Activated T-cell treated with anti-CD3 and anti-CD28 coated beads, Interleukin-2, amount 50 U/mL, for 72 hours (primary cell): Measurements from ENCODE around the gene NOL6. TPM values are rescaled to one million over a fixed set of nuclear protein-coding genes. Genes with fewer than 3 reads are reported as not detected.
A peak's percentile ranks its signal among the peaks of the same experiment; 100 is the strongest.
"Not testable (repeated sequence)": the region's sequence is repeated elsewhere in the genome, so short reads cannot be mapped to it uniquely, and the experiment has no call there.

Experiments used
- ATAC-seq, 2 donors: fragments of 150-1000 bp; cut with Tn5 transposase; replicated peaks in 1 of 2; 2 replicates each; pipeline ENCODE4 v1.10.0; 2021; ENCODE audit warnings: moderate library complexity in 2 of 2, mild to moderate bottlenecking in 1 of 2
- DNase-seq, 2 donors: peaks; one replicate each; pipeline ENCODE4 v3.0.0; 2021 to 2022; ENCODE audit warnings: mixed read lengths in 1 of 2
- H3K27ac Mint-ChIP-seq: one replicate; pipeline ENCODE4 v1.8.0; 2022; ENCODE audit warnings: mild to moderate bottlenecking, moderate library complexity, mixed read lengths
- H3K27me3 Mint-ChIP-seq: one replicate; pipeline ENCODE4 v1.8.0; 2022; ENCODE audit warnings: low read depth, mixed read lengths
- H3K36me3 Mint-ChIP-seq, 2 donors: one replicate each; pipeline ENCODE4 v1.8.0; 2022; ENCODE audit warnings: mixed read lengths in 2 of 2, mild to moderate bottlenecking in 1 of 2; ENCODE audit not compliant: insufficient read depth in 2 of 2
- H3K4me1 Mint-ChIP-seq: one replicate; pipeline ENCODE4 v1.8.0; 2022; ENCODE audit warnings: low read depth, mixed read lengths
- H3K4me3 Mint-ChIP-seq, 2 donors: one replicate each; pipeline ENCODE4 v1.8.0; 2022; ENCODE audit warnings: mild to moderate bottlenecking in 2 of 2, mixed read lengths in 2 of 2, moderate library complexity in 2 of 2
- H3K9me3 Mint-ChIP-seq, 2 donors: one replicate each; pipeline ENCODE4 v1.8.0; 2022; ENCODE audit warnings: mixed read lengths in 2 of 2
- total RNA-seq, 2 donors: library from RNA; stranded (reverse); gene quantifications; one replicate each; pipeline ENCODE4 v1.2.3, GENCODE V29; 2022

Gene NOL6
- total RNA-seq, 2 donors from 2014 or later = 26.1 to 30.1 TPM

DNA sequence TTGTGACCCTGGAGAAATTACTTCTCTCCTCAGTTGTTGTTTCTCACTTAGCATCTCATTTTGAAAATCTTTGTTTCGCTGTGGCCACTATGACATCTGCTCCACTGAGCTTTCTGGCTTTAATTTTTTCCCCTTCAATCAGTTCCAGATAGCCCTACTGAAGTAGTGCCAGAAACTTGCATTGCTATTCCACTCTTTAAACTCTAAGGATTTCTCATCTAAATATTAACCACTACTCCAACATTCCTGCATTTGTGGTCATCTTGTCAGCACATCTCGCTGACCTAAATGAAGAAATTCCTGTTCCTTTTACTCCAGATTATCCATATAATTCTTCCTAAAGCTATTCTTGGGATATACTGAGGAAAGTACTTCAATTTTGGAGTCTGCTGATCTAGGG is 15.3 kb upstream of the NOL6 start:
- DNase-seq (no peak), ATAC-seq (no peak)
- no peaks in the 10 kb centered on the region for H3K27me3 Mint-ChIP-seq
- H3K4me3 Mint-ChIP-seq = no peak overlapping the region
- H3K27ac Mint-ChIP-seq = no peak overlapping the region
- no peaks in the 10 kb centered on the region for H3K4me1 Mint-ChIP-seq
- H3K36me3 Mint-ChIP-seq = no peaks in the 10 kb centered on the region
- H3K9me3 Mint-ChIP-seq = no peaks in the 10 kb centered on the region

DNA sequence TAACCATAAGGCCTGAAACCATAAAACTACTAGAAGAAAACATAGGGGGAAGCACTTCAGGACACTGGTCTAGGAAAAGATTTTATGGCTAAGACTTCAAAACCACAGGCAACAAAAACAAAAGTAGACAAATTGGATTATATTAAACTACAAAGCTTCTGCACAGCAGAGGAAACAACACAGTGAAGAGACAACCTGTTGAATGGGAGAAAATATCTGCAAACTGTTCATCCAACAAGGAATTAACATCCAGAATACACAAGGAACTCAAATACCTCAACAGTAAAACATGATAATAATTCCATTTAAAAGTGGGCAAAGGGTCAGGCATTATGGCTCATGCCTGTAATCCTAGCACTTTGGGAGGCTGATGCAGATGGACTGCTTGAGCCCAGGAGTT is 11.6 kb upstream of the NOL6 start:
- not testable (repeated sequence) for H3K36me3 Mint-ChIP-seq, H3K9me3 Mint-ChIP-seq, DNase-seq, ATAC-seq, H3K4me3 Mint-ChIP-seq, H3K4me1 Mint-ChIP-seq, H3K27ac Mint-ChIP-seq, H3K27me3 Mint-ChIP-seq

DNA sequence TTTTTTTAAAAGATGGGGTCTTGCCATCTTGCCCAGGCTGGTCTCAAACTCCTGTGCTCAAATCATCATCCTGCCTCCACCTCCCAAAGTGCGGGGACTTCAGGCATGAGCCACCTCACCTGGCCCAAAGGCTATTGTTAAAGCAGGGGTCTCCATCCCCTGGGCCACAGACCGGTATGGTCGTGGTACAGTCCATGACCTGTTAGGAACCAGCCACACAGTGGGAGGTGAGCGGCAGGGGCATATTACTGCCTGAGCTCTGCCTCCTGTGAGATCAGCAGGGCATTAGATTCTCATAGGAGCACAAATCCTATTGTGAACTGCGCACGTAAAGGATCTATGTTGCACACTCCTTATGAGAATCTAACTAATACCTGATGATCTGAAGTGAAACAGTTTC is 7.3 kb upstream of the NOL6 start:
- H3K27ac Mint-ChIP-seq = no peak overlapping the region
- H3K4me1 Mint-ChIP-seq = no peaks in the 10 kb centered on the region
- H3K27me3 Mint-ChIP-seq = no peaks in the 10 kb centered on the region
- H3K4me3 Mint-ChIP-seq = no peak overlapping the region
- no peaks in the 10 kb centered on the region for H3K9me3 Mint-ChIP-seq
- H3K36me3 Mint-ChIP-seq = no peaks in the 10 kb centered on the region
- no peak for ATAC-seq
- DNase-seq = no peak

DNA sequence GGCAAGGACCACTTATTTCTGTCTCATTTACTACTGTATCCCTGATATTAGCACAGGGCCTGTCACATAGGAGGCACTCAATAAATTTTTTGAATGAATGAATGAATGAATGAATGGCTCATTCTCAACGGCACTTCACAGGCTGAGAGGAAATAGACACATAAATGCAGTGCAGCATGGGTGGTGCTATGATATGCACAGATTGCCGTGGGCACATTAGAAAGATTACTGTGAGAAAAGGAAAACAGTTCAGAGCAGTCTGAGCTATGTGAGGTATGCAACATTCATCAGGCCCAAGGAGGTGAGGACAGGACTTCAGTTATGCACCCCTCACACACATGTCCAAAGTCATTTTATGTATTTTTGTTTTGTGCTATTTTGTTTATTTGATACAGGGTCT is 6.4 kb upstream of the NOL6 start:
- Mint-ChIP-seq H3K9me3 (no peaks in the 10 kb centered on the region), H3K4me3 (no peak overlapping the region), H3K4me1 (no peaks in the 10 kb centered on the region), H3K27me3 (no peaks in the 10 kb centered on the region), H3K27ac (no peak overlapping the region), H3K36me3 (no peaks in the 10 kb centered on the region)
- DNase-seq = no peak
- ATAC-seq = no peak

DNA sequence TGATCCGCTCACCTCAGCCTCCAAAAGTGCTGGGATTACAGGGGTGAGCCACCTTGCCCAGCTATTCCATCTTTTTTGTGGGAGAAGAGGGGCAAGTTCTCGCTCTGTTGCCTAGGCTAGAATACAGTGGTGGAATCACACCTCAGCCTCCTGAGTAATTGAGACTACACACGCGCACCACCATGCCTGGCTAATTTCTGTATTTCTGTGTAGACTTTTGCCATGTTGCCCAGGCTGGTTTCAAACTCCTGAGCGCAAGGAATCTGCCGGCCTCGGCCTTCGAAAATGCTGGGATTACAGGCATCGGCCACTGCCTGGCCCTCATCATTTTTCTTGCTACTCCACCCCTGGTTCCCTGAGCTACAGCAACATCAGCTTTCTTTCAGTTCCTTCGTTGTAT is 2.8 kb upstream of the NOL6 start:
- H3K4me3 Mint-ChIP-seq = no peak overlapping the region
- H3K27me3 Mint-ChIP-seq = no peaks in the 10 kb centered on the region
- H3K36me3 Mint-ChIP-seq = peaks cover 3 to 5% of the 10 kb centered on the region in 2 donors
- H3K9me3 Mint-ChIP-seq = no peaks in the 10 kb centered on the region
- no peak overlapping the region for H3K27ac Mint-ChIP-seq
- DNase-seq (no peak), ATAC-seq (no peak)
- H3K4me1 Mint-ChIP-seq = peaks cover 27% of the 10 kb centered on the region

DNA sequence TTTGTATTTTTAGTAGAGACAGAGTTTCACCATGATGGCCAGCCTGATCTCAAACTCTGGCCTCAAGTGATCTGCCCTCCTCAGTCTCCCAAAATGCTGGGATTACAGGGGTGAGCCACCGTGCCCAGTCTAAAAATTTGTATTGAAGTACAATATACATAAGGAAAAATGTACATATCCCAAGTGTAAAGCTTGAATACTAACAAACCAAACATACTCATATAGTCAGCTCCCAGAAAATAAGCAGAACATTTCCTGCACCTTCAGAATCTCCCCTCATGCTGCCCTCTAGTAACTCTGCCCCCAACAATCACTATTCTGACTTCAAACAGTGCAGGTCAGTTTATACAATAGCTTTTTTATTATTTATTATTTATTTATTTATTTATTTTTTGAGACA is 1.6 kb upstream of the NOL6 start:
- ATAC-seq (no peak), DNase-seq (no peak)
- Mint-ChIP-seq H3K4me3 (peak overlapping the region; percentile 5 to 27), H3K27ac (no peak overlapping the region), H3K4me1 (peaks cover 32% of the 10 kb centered on the region), H3K9me3 (no peaks in the 10 kb centered on the region), H3K27me3 (no peaks in the 10 kb centered on the region), H3K36me3 (peaks cover 6 to 11% of the 10 kb centered on the region in 2 donors)

DNA sequence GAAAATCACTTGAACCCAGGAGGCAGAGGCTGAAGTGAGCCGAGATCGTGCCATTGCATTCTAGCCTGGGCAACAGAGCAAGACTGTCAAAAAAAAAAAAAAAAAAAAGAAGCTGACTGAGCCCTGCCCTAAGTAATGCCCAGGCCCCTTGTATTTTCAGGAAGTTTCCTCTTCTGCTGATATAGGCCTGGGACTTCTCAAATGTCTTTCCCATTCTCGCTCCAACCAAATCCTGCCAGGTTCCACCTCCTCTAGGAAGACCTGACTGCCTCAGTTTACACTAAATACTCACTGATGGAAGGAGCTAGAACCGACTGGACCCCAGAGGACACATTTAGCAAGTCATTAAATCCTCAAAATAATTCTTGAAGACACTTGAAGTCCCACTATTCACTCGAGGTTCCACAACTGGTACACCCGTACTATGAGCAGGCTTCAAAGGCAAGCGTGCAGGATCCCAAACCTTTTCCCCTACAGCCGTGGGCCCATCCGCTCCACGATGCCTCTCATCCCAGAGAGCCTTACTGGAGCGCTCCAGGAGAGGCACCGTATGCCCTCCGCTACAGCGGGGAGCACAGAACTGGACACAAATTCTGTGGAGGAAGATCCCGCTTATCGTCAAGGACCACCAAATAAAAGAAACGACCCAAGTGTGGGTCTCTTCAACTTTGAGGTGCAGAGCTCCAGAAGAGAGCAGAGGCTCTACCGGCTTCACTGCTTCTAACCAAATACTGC is 676 bp downstream of the NOL6 start:
- Mint-ChIP-seq H3K27me3 (no peaks in the 10 kb centered on the region), H3K4me1 (peaks cover 32% of the 10 kb centered on the region), H3K9me3 (no peaks in the 10 kb centered on the region), H3K36me3 (peaks cover 6 to 13% of the 10 kb centered on the region in 2 donors), H3K4me3 (peak overlapping the region; percentile 91 to 97), H3K27ac (peak overlapping the region; percentile 83)
- DNase-seq = no peak
- ATAC-seq = no peak

DNA sequence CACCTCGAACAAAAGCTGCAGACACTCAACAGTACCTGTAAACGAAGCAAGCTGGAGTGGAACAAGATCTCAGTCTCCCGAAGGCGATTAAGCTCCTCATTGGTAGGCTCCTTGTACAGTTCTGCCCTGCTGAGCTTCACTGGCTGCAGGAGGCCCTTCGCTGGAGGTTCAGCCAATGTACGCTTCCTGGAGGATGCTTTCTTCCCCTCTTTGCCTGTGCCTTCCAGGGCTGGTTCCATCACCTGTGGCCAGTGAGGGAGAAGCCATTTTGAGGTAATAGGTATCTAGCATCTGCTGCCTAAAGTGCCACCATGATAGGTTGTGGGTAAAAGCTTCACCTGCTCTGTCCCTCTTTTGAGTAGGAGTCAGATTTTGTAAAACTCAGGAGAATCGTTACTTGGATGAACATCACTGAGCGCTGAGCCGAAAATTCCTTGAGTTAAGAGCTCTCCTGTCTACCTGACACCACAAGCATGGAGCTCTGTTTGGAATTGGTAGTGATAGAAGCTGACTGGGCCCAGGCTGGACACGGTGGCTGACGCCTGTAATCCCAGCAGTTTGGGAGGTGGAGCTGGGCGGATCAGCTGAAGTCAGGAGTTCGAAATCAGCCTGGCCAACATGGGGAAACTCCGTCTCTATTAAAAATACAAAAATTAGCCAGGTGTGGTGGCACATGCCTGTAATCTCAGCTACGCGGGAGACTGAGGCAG is 1.4 kb downstream of the NOL6 start:
- Mint-ChIP-seq H3K4me1 (peaks cover 32% of the 10 kb centered on the region), H3K27ac (no peak overlapping the region), H3K27me3 (no peaks in the 10 kb centered on the region), H3K9me3 (no peaks in the 10 kb centered on the region), H3K4me3 (peak overlapping the region; percentile 91 to 97), H3K36me3 (peaks cover 6 to 14% of the 10 kb centered on the region in 2 donors)
- DNase-seq (no peak), ATAC-seq (no peak)

DNA sequence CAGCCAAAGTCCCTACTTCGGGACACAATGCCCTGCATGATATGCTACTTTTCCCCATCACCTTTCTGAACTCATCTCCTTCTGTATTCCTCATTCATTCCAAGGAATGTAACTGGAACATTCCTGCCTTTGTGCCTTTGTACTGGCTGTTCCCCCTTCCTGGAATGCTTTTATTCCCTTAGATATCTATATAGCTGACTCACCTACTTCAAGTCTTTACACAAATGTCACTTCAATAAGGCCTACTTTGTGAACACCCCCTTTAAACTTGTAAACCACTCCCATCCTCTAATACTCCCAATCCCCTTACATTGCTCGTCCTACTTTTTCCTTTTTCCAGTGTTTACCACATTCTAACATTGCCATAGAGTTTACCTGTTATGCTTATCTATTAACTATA is 2.4 kb downstream of the NOL6 start:
- Mint-ChIP-seq H3K36me3 (peaks cover 6 to 14% of the 10 kb centered on the region in 2 donors), H3K4me3 (peak overlapping the region; percentile 7 to 91), H3K27ac (peak overlapping the region; percentile 10)

DNA sequence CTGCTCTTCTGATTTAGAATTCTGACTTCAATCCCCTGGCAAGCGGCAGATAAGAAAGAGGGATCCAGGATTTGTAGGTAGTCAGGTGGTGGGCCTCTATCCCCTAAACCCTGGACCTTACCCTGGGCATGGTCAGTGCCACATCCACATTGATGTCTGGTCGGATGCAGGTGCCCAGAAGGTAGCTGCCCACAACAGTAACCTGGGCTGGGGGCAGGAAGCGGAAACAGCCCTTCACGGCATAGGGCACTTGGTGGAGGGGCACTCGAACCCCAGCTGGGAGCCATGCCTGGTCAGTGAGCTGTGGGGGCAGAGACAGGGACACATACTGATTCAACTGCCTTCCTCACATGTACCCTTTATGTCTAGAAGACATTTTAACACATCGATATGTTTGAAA is 3.8 kb downstream of the NOL6 start:
- no peaks in the 10 kb centered on the region for H3K9me3 Mint-ChIP-seq
- H3K27ac Mint-ChIP-seq = no peak overlapping the region
- DNase-seq (no peak), ATAC-seq (no peak)
- peaks cover 6 to 14% of the 10 kb centered on the region in 2 donors for H3K36me3 Mint-ChIP-seq
- H3K27me3 Mint-ChIP-seq = no peaks in the 10 kb centered on the region
- peaks cover 32% of the 10 kb centered on the region for H3K4me1 Mint-ChIP-seq
- H3K4me3 Mint-ChIP-seq = no peak overlapping the region

More for the DNA sequence above, 2.4 kb downstream of the NOL6 start:
- no peak for ATAC-seq
- DNase-seq = no peak
- Mint-ChIP-seq H3K4me1 (peaks cover 32% of the 10 kb centered on the region), H3K27me3 (no peaks in the 10 kb centered on the region), H3K9me3 (no peaks in the 10 kb centered on the region)

DNA sequence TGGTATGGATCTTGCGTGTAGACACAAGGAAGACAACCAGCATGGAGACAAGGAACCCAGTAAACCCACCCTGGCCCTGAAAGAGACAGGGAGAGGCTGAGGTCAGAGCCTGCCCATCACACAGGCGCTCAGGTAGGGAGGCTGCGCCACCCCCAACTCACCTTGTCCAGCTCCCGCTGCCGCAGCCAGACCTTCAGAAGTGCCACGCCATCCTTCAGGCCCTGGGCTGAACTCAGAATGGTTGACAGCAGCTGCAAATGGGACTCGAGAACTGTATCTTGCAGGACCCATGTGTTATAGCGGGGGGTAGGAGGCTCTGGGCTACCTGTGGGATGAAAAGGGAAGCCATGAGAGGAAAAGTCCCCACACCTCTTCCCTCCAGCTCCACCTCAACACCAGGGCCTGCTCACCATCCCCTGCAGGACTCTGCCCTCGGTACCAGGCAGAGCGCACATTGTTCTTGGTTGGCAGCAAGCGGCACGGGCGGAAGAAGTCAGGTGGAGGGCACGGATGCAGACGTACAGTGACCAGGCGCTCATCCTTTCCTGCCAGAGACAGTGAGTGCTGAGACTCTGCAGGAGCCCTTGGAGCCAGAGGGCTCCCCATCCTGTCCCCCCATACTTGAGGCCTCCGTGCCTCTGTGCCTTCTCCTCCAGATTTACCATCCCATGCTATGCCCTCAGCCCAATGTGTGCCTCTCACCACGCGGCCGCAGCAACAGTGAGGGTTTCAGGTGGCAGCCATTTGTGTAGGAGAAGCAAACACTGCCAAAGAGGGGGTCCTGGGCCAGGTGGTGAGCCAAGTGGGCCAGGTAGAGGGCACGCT is 4.7 kb downstream of the NOL6 start:
- no peak for DNase-seq
- peak overlapping the region; percentile 17 for H3K27ac Mint-ChIP-seq
- peaks cover 6 to 14% of the 10 kb centered on the region in 2 donors for H3K36me3 Mint-ChIP-seq
- no peak overlapping the region for H3K4me3 Mint-ChIP-seq
- no peak for ATAC-seq
- H3K4me1 Mint-ChIP-seq = peaks cover 27% of the 10 kb centered on the region
- no peaks in the 10 kb centered on the region for H3K9me3 Mint-ChIP-seq
- no peaks in the 10 kb centered on the region for H3K27me3 Mint-ChIP-seq

DNA sequence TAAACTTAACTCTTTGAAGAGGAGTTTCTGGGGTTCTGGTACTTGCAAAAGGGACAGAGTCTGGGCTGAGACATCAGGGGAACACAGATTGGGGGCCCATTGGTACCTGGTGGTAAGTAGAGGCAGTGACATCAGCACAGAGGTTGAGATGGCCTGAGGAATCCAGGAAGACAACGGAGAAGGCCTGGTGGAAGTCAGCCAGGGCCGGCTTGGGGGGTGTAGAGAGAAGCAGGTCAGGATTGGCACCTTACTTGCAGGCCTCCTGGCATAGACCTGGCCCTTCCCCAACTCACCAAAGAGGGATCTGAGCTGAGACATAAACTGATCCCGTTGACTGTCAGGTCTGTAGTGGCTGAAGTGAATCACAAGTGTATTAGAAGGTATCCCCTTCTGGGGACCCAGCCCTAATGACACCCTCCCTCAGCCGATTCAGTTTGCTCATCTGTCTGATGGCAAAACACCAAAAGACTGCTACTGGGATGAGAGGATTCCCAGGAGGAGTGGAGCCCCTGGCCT is 5.5 kb downstream of the NOL6 start:
- peaks cover 4 to 13% of the 10 kb centered on the region in 2 donors for H3K36me3 Mint-ChIP-seq
- no peak for ATAC-seq
- H3K27me3 Mint-ChIP-seq = no peaks in the 10 kb centered on the region
- DNase-seq = no peak
- no peak overlapping the region for H3K27ac Mint-ChIP-seq
- H3K9me3 Mint-ChIP-seq = no peaks in the 10 kb centered on the region
- no peak overlapping the region for H3K4me3 Mint-ChIP-seq
- peaks cover 21% of the 10 kb centered on the region for H3K4me1 Mint-ChIP-seq

DNA sequence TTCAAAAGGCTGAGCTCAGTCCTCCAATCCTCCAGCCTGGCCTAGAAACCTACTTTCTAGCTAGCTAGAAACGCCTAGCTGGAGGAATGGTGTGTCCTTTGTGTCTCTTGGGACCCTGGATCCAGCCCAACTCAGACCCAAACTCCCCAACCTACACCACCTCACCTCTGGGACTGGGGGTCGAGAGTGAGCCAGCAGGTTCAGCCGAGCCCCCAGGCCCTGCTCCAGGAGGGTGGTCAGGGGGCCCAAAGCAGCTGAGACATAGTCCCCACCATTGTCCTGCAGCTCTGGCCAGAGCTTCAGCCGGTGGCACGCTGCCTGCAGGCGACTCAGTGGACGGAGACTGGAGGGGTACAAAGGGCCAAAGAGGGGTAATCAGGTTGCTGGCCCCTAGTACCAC is 6.2 kb downstream of the NOL6 start:
- no peak overlapping the region for H3K27ac Mint-ChIP-seq
- H3K9me3 Mint-ChIP-seq = no peaks in the 10 kb centered on the region
- H3K27me3 Mint-ChIP-seq = no peaks in the 10 kb centered on the region
- no peak for ATAC-seq
- peaks cover 15% of the 10 kb centered on the region for H3K4me1 Mint-ChIP-seq
- H3K36me3 Mint-ChIP-seq = peaks cover 4 to 15% of the 10 kb centered on the region in 2 donors
- DNase-seq = no peak
- no peak overlapping the region for H3K4me3 Mint-ChIP-seq
